ENCODE data around the gene RAPGEFL1.

Gene RAPGEFL1

DNA sequence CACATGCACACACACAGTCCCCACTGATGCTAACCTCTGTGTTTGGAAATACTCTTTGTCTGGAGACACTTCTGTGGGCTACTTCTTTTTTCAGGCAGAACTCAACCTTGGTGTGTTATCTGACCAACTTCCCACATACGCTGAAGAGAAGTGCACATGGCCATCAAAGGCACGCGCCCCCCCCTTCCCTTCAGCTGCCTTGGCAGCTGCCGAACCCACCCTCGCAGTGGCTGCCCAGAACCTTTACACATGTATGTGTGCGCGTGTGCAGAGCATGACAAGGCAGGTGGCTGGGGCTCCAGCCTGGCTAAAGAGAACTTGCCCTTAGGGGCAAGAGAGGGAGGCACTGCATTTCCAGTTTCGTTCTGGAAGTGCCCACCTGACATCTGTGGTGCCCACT lies 3.9 kb downstream of the RAPGEFL1 start:
- no peak for TF ChIP-seq YY1 (IDR thresholded peaks at IDR 0.05; ENCODE audit: insufficient read depth, insufficient read length)
- TF ChIP-seq SUZ12 (IDR thresholded peaks at IDR 0.05; ENCODE audit: extremely low read depth, insufficient read depth, insufficient read length): no peak
- no peak for TF ChIP-seq ZNF274 (IDR thresholded peaks at IDR 0.05; ENCODE audit: low read depth, low read length)
- peaks cover 35% of the 10 kb centered on the region for H3K4me1 ChIP-seq (ENCODE audit: insufficient read depth, insufficient read length)
- H3K27me3 ChIP-seq (ENCODE audit: insufficient read depth, insufficient read length): no peaks in the 10 kb centered on the region
- DNase-seq (ENCODE audit: low read depth, low spot score): no peak
- H3K4me3 ChIP-seq (ENCODE audit: insufficient read length, low read depth): no peak overlapping the region
- no peak overlapping the region for H3K9ac ChIP-seq (ENCODE audit: insufficient read length, low read depth)
- no peaks in the 10 kb centered on the region for H3K9me3 ChIP-seq (ENCODE audit: insufficient read depth, low read length)
- H3K36me3 ChIP-seq (ENCODE audit: insufficient read depth, insufficient read length, low read length): peaks cover 17% of the 10 kb centered on the region

DNA sequence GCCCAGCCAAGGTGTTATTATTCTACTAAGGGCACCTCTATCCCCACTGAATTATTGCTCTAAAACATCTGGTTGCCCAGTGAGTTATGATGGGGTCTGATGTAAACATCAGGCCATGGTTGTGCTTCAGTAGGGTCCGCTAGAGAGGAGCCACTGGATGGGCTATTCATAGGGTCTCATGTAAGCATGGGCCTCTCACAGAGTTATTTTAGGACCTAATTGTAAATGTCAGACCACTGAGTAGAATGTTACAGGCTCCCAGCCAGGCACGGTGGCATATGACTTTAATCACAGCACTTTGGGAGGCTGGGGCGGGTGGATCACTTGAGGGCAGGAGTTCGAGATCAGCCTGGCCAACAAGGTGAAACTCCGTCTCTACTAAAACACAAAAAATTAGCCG lies 5.3 kb downstream of the RAPGEFL1 start:
- Histone ChIP-seq H3K9me3 (ENCODE audit: insufficient read depth, low read length) (no peaks in the 10 kb centered on the region), H3K36me3 (ENCODE audit: insufficient read depth, insufficient read length, low read length) (peaks cover 7% of the 10 kb centered on the region), H3K27me3 (ENCODE audit: insufficient read depth, insufficient read length) (no peaks in the 10 kb centered on the region), H3K4me1 (ENCODE audit: insufficient read depth, insufficient read length) (peaks cover 29% of the 10 kb centered on the region), H3K9ac (ENCODE audit: insufficient read length, low read depth) (no peak overlapping the region), H3K4me3 (ENCODE audit: insufficient read length, low read depth) (no peak overlapping the region)
- no peak for DNase-seq (ENCODE audit: low read depth, low spot score)
- TF ChIP-seq ZNF274 (IDR thresholded peaks at IDR 0.05; ENCODE audit: low read depth, low read length) (no peak), YY1 (IDR thresholded peaks at IDR 0.05; ENCODE audit: insufficient read depth, insufficient read length) (no peak), SUZ12 (IDR thresholded peaks at IDR 0.05; ENCODE audit: extremely low read depth, insufficient read depth, insufficient read length) (no peak)

- H3K9me3 ChIP-seq (ENCODE audit: insufficient read depth, low read length): no peaks in the 10 kb centered on the region
- no peak for DNase-seq (ENCODE audit: low read depth, low spot score)
- H3K36me3 ChIP-seq (ENCODE audit: insufficient read depth, insufficient read length, low read length): peaks cover 21% of the 10 kb centered on the region
- no peaks in the 10 kb centered on the region for H3K27me3 ChIP-seq (ENCODE audit: insufficient read depth, insufficient read length)
- no peak overlapping the region for H3K4me3 ChIP-seq (ENCODE audit: insufficient read length, low read depth)
- peaks cover 10% of the 10 kb centered on the region for H3K4me1 ChIP-seq (ENCODE audit: insufficient read depth, insufficient read length)
- no peak for TF ChIP-seq SUZ12 (IDR thresholded peaks at IDR 0.05; ENCODE audit: extremely low read depth, insufficient read depth, insufficient read length)
- TF ChIP-seq YY1 (IDR thresholded peaks at IDR 0.05; ENCODE audit: insufficient read depth, insufficient read length): no peak
- no peak for TF ChIP-seq ZNF274 (IDR thresholded peaks at IDR 0.05; ENCODE audit: low read depth, low read length)
- no peak overlapping the region for H3K9ac ChIP-seq (ENCODE audit: insufficient read length, low read depth)
These were observed 10.0 kb downstream of the RAPGEFL1 start for GRCh38 chr17:40187238-40187637.

DNA sequence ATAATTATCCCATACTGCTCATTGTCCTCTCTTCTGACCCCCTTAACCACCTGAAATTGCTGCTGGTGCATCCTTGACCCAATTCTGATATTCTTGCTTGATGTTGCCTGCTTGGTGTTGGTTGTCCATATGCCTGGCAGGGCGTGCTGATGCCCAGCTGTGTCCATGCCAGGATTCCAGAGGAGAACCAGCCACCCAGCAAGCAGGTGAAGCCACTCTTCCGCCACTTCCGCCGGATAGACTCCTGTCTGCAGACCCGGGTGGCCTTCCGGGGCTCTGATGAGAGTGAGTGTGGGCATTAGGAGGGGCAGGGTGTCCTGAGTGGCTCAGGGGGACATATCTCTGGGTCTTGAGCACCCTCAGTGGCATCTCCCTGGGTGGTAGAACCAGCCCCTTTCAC lies 11.4 kb downstream of the RAPGEFL1 start:
- no peak for DNase-seq (ENCODE audit: low read depth, low spot score)
- Histone ChIP-seq H3K36me3 (ENCODE audit: insufficient read depth, insufficient read length, low read length) (peaks cover 36% of the 10 kb centered on the region), H3K9ac (ENCODE audit: insufficient read length, low read depth) (no peak overlapping the region), H3K4me1 (ENCODE audit: insufficient read depth, insufficient read length) (peaks cover 10% of the 10 kb centered on the region), H3K9me3 (ENCODE audit: insufficient read depth, low read length) (no peaks in the 10 kb centered on the region), H3K27me3 (ENCODE audit: insufficient read depth, insufficient read length) (no peaks in the 10 kb centered on the region), H3K4me3 (ENCODE audit: insufficient read length, low read depth) (no peak overlapping the region)
- TF ChIP-seq YY1 (IDR thresholded peaks at IDR 0.05; ENCODE audit: insufficient read depth, insufficient read length): no peak
- no peak for TF ChIP-seq ZNF274 (IDR thresholded peaks at IDR 0.05; ENCODE audit: low read depth, low read length)
- TF ChIP-seq SUZ12 (IDR thresholded peaks at IDR 0.05; ENCODE audit: extremely low read depth, insufficient read depth, insufficient read length): no peak

DNA sequence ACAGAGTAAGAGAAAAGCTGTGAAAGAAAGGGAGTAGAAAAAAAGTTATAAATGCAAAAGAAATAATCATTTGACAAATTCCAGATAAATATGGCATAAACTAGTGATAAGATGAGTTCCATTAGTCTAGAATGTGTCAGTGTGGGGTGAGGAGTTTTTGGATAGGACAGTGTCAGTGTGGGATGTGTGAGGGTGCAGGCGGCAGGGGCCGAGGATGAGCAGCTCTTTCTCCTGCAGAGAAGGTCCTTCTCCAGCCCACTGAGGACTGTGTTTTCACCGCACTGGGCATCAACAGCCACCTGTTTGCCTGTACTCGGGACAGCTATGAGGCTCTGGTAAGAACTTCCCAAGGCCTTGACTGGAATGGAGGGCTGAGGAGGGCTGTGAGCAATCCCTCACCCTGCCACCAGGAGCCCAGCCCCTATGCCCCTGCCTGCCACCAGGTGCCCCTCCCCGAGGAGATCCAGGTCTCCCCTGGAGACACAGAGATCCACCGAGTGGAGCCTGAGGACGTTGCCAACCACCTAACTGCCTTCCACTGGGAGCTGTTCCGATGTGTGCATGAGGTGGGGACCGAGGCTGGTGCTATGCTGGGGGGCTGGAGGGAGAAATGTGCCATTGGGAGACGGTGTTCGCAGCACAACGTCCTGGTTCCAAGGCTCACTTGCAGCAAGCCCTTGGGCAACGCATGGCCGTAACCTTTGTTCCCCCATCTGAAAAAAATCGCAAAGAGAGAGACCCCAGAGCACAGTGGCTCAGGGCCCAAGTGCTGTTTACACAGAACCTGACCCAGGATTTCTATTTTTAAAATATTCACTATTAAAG lies 13.1 kb downstream of the RAPGEFL1 start:
- peaks cover 17% of the 10 kb centered on the region for H3K4me1 ChIP-seq (ENCODE audit: insufficient read depth, insufficient read length)
- H3K36me3 ChIP-seq (ENCODE audit: insufficient read depth, insufficient read length, low read length): peaks cover 34% of the 10 kb centered on the region
- peak; percentile 33 for DNase-seq (ENCODE audit: low read depth, low spot score)
- H3K4me3 ChIP-seq (ENCODE audit: insufficient read length, low read depth): no peak overlapping the region
- H3K27me3 ChIP-seq (ENCODE audit: insufficient read depth, insufficient read length): no peaks in the 10 kb centered on the region
- no peak for TF ChIP-seq SUZ12 (IDR thresholded peaks at IDR 0.05; ENCODE audit: extremely low read depth, insufficient read depth, insufficient read length)
- TF ChIP-seq YY1 (IDR thresholded peaks at IDR 0.05; ENCODE audit: insufficient read depth, insufficient read length): no peak
- no peak for TF ChIP-seq ZNF274 (IDR thresholded peaks at IDR 0.05; ENCODE audit: low read depth, low read length)
- H3K9me3 ChIP-seq (ENCODE audit: insufficient read depth, low read length): no peaks in the 10 kb centered on the region
- peak overlapping the region; percentile 76 for H3K9ac ChIP-seq (ENCODE audit: insufficient read length, low read depth)

- H3K4me3 ChIP-seq (ENCODE audit: insufficient read length, low read depth): peak overlapping the region; percentile 47
- H3K4me1 ChIP-seq (ENCODE audit: insufficient read depth, insufficient read length): peaks cover 17% of the 10 kb centered on the region
- H3K9ac ChIP-seq (ENCODE audit: insufficient read length, low read depth): peak overlapping the region; percentile 78
- H3K27me3 ChIP-seq (ENCODE audit: insufficient read depth, insufficient read length): no peaks in the 10 kb centered on the region
- peak; percentile 60 for DNase-seq (ENCODE audit: low read depth, low spot score)
- no peaks in the 10 kb centered on the region for H3K9me3 ChIP-seq (ENCODE audit: insufficient read depth, low read length)
- TF ChIP-seq YY1 (IDR thresholded peaks at IDR 0.05; ENCODE audit: insufficient read depth, insufficient read length) (no peak), SUZ12 (IDR thresholded peaks at IDR 0.05; ENCODE audit: extremely low read depth, insufficient read depth, insufficient read length) (no peak), ZNF274 (IDR thresholded peaks at IDR 0.05; ENCODE audit: low read depth, low read length) (no peak)
- H3K36me3 ChIP-seq (ENCODE audit: insufficient read depth, insufficient read length, low read length): peaks cover 34% of the 10 kb centered on the region
These were observed 14.3 kb downstream of the RAPGEFL1 start for GRCh38 chr17:40191237-40192208.
